HG03460 (cell line): Measurements from ENCODE around the gene CALCB.
"Not testable (repeated sequence)": the region's sequence is repeated elsewhere in the genome, so short reads cannot be mapped to it uniquely, and the experiment has no call there.

ENCODE experiments used
- ATAC-seq: cut with Tn5 transposase; IDR thresholded peaks from one replicate; pipeline ENCODE4 v1.9.1; 2021; ENCODE audit not compliant: unreplicated experiment

The CALCB gene, protein sequence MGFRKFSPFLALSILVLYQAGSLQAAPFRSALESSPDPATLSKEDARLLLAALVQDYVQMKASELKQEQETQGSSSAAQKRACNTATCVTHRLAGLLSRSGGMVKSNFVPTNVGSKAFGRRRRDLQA

DNA sequence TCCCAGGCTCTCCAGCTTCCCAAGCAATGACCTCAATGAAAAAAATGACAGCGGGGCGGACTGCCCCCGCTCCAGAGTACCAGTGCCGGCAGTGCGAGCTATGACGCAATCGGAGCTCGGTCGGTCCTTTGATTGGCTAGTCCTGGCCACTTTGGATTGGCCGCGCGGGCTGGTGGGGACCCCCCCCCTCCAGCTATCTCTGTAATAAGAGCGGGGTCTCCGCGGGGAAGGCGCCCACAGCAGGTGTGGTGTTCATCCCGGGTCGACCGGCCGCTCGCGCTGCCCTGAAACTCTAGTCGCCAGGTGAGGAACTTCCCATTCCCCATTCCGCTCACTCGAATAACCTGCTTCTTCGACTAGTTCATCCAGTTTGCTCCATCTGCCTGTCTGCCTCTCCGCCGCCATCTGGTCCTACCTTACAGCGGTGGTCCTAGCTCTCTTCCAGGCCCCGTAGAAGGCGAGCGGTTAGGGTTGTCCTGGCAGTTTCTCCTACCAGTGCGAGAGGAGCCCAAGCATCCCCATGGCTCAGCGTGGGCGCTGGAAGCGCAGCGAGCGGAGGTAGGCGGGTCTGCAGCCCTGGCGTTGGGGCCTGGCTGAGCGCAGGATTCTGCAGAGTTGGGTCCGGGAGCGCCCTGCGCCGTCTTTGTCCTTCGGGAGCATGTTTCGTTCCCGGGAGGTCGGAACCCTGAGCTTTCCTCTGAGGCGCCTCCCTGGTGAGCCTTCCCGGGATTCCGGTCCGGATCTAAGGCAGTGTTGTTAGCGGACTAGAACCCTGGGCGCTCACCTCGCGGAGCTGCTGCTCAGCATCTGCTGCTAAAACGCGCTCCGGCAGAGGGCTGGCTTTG is at the start of gene CALCB:
Gene CALCB, plus strand, starts transcription at position 233 of the 845 bp plus-strand sequence. CDS start 1,126 bp downstream, outside the sequence.
- ATAC-seq: no peak

DNA sequence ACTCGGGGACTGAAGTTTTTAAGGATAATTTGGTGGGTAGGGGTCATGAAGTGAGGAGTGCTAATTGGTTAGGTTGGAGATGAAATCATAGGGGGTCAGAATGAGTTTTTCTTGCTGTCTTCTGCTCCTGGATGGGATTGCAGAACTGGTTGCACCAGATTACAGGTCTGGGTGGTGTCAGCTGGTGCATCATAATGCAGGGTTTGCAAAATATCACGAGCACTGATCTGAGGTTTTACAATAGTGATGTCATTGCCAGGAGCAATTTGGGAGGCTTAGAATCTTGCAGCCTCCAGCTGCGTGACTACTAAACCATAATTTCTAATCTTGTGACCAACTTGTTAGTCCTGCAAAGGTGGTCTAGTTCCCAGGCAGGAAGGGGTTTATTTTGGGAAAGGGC is 46.4 kb upstream of the CALCB start:
- no peak for ATAC-seq

DNA sequence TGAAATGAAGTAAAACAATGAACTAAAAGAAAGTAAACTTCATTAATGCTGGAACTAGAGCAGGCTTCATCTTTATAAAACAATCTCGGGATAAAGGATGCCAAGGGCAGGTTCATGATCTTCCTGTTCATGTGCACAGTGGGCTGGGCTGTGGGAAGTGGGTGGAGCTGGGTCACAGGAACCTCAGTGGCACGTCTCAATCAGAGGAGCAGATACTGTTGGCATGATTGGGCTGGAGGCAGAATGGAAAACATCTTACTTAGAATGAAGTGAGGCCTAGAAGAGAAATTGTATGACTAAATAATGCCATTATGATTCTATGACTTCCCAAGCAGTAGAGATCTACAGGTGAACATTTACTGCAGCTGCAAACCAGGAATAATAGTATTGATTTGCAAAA is 45.4 kb upstream of the CALCB start:
- ATAC-seq: no peak

DNA sequence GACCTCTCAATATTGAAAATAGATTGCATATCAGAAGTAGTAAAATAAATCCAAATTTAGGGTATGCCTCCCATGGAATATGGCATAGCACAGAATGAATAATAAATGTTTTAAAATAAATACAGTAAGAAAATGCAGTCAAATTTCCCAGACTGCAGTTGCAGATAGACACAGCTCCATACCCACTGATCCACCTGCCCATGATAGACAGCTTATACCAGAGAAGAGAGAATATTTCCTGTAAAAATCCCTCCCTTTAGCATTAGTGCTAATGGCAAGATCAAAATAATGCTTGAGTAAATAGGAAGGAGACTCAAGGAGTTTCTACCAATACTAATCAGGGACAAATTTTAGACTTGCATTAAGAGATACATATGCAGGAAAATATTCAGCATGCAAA is 45.0 kb upstream of the CALCB start:
- ATAC-seq: no peak

DNA sequence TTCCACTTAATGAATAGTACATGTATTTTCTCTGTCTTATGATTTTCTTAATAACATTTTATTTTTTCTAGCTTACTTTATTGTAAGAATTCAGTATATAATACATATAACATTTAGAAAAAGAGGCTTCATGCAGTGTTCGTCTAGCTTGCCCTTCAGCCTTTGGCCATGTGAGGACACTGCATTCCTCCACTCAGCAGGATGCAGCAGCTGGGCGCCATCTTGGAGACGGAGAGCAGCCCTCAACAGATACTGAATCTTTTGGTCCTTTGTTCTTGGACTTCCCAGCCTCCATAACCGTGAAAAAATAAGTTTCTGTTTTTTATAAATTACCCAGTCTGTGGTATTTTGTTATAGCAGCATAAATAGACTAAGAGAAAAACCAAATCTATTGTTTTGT is 41.4 kb upstream of the CALCB start:
- ATAC-seq: not testable (repeated sequence)

DNA sequence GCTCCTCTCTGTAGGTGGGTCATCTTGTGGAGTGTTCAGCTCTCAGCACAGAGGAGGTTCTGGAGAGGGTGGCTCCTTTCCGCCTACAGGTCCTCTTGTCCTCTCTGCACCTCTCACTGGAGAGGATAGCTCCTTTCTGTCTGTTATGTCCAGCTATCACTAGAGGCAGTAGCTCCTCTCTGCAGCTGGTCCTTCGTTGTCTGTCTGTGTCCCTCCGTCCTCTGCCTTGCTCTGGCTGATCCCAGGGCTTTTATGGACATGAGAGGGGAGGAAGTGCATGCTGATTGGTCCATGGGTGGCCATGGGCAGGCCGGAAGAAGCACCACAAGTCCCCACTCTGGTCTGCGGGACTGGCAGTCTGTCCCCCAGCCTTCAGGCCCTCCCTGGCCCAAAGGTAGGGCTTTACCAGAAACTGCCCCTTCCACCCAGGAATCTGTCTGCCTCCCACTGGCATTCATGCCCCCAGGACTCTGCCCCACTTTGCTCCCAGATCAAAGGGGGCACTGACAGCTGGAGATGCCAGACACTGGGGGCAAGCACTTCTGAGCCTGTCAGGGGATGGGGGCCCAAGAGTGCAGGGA is 38.6 kb upstream of the CALCB start:
- no peak for ATAC-seq

DNA sequence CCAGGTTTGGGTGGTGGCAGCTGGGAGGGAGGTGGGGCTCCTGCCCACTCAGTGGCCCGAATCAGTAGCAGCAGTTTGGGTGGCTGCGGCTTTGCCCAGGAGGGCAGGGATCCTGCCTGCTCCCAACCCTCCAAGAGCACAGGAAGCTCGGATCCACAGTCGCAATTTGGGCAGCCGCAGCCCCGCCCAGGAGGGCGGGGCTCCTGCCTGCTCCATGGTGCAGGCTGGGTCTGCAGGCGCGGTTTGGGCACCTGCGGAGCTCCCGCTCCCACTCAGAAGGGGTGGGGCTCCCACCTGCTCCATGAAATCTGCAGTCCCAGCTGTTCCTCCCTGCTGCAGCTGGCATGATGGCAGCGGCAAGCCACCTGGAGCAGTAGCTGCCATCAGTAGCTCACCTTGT is 38.1 kb upstream of the CALCB start:
- no peak for ATAC-seq

DNA sequence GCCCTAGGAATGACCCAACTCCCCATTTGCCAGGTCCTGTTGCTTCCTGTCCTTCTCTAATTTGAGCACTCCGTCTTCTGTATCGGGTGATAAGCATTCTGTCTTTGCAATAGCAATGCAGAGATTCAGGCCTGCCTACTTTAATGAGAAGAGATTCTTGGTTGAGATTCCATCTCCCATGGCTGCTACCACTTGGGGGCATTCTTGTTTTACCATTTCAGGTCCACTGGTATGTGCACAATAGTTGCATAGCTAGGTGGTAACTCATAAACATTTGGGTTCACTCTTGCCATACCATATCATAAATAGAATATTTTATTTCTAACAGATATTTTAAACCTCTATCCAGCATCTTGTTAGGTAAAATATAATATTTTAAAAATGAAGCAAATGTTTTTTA is 34.4 kb upstream of the CALCB start:
- ATAC-seq: no peak

DNA sequence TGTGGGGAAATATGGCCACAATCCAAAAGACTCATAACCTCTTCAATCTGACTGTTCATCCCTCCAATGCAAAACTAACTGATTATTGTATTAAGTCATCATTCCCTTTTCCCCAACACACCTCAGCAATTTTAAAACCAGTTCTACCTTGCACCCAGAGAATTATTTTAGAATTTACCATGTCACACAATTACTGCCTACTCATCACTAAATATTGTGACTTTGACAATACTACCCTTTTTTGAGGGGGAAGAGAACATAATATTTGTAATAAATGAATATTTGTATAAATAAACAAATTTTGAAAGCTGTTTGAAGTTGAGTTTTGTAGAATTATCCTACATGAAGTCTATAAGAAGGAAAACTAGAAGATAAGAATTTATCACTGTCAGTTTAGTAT is 28.2 kb upstream of the CALCB start:
- ATAC-seq: no peak

DNA sequence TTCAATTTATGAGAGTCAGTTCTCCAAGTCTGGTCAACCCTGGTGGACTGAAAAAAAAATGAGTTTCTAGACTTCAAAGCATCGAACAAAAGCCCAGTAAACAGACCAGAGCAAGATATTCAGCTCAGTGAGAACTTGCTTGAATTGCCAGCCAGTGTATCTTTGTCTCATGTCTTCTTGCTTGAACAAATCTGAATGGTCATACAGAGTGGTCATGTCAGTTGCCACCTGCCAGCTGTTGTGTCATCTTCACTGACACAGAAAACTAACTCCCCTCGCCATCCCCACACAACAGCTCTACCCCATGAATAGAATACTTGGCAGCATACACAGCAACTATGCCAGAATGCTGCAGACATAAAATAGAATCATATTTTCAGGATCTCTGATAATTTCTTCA is 27.5 kb upstream of the CALCB start:
- ATAC-seq: no peak

DNA sequence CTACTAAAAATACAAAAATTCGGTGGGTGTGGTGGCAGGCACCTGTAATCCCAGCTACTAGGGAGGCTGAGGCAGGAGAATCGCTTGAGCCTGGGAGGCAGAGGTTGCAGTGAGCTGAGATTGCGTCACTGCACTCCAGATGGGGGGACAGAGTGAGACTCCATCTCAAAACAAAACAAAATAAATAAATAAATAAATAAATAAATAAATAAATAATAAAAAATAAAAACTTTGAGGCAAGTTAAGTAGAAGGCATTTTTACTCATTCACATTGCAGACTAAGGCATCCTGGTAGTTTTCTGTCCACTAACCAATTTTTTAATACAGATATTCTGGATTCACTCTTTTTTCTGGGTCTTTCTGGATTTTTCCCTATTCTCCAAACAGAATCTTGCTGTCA is 26.7 kb upstream of the CALCB start:
- not testable (repeated sequence) for ATAC-seq

DNA sequence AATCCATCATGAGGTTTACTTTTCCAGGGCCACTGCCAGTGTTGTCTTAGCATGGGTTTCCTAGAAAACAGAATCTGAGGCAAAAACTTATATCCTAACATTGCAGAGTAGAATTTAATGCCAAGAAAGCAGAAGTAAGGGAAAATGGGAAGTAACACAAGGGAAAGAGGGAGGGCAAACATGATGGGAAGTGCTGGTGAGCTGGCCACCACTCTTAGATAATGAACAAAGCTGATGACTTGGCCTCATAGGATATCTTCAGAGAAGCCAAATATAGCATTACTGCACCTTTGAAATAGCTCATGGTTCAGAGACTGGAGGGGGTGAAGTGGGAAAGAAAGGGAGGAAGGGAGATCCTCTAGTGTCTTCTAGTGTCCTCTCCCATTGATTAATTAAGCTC is 24.8 kb upstream of the CALCB start:
- no peak for ATAC-seq

DNA sequence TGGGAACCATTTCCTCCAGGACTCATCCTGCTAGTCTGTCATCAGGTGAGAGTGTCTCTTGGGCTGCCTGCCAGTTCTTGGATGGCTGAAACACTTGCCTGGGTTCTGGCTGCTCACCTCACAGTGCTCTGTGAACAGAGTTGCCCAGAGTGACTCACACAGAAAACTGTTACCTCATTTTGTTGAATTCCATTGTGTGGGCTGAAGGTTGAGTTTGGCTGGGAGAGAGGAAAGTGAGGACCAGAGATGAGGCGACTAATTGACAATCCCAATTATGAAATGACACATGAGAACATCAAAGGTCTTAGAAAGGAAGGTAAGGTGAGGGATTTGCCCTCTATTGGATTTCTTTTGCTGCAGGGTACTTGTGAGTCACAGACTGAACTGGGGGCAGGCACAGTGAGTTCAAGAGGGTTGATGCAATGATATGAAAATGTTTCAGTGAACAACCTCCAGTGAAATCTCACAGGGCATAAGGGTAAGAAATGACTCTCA is 20.2 kb upstream of the CALCB start:
- ATAC-seq: no peak

DNA sequence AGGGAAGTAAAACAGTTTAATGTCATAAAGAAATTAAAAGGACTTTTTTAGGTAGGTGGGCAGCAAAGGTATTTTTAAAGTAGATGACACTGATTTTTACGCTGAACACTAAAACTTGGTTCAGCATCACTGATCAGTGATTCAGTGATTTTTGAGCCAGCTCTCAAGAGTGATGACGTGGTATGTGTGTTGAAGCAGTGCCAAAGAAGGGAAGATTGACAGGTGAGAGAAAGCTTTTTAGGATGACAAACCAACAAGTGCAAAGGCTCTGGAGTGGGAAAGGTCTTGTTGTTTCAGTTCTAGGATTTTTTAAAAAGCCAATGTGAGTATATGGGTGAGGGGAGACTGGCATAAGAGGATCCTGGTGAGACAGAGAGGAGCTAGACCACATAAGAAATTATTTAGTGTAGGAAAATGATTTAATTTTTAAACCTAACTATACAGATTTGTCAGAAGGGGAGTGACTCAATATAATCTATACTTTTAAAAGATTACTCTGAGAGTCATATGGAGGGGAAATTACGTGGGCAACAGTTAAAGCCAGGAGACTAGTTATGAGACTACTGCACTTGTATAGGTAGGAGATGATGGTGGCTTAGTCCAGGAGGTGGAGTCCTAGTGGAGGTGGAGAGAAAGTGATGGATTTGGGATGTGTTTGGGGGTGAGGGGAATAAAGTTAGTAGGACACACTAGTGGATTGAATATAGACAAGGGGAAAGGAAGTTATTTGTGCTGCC is 17.6 kb upstream of the CALCB start:
- ATAC-seq: no peak

DNA sequence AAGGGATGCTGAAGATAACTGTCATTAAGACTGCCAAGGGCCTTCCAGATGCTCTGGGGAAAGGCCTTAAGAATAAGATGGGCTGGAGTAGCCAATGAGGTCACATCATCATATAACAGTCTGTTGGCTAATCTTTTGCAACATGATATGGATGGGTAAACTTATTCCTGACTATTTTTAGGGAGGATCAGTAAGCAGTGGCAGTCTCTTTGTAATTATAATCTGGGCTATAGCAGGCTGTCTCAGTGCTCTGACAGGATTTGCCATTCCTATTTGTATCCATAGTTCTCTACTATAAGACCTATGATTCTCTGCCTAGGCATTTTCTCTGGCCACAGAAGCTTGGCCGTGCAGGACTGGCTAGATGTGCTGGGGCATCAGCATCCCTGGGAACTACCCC is 16.1 kb upstream of the CALCB start:
- ATAC-seq: no peak

DNA sequence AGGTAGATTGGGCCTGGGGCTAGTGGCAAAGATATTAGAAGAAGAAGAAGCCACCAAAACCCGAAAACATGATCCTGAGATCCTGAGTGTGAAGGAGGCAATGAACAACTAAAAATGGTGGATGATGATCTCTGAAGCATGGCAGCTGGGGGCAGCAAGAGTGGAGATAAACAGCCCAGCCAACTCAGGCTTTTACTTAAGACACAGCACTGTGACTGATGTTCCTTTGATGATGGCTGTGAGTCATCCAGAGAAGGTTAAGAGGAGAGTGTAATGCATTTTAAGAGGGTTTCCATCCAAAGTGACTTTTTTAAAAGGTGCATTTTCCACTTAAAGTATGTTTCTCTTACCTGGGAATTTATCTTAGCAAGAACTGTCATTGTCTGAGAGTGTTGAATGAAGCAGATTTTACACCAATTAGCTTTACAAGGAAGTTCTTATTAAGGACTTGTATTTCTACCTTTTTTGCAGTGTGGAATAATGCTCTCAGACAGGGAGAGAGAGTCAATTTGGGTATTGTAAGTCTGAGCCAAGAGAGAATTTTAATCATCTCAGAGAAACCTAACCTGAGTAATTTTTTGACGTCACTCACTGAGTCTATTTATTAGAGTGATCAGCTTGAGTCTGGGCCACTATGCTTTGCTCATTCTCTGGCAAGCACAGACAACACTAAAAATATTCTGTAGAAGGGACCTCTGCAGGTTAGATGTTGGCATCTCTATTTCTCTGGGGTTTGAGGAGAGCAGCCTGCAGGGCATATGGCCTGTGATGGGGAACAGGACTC is 14.1 kb upstream of the CALCB start:
- no peak for ATAC-seq

DNA sequence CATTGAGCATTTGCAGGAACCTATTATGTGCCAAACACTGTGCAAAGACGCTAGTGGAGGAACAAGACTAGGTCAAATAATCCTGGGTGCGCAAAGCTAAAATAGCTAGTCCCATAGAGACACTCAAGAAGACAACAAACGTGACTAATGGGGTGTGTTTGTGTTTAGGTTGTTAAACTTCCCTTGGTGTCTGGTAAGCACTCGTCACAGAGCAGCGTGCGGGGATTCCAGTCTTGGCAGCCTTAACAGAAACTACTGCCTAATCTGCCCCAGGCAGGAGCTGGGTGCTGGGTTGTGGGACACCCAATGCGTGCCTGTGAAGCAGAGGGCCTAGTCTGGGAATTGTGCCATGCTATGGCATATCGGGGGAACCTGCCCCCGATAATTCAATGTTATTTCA is 10.8 kb upstream of the CALCB start:
- ATAC-seq: no peak

DNA sequence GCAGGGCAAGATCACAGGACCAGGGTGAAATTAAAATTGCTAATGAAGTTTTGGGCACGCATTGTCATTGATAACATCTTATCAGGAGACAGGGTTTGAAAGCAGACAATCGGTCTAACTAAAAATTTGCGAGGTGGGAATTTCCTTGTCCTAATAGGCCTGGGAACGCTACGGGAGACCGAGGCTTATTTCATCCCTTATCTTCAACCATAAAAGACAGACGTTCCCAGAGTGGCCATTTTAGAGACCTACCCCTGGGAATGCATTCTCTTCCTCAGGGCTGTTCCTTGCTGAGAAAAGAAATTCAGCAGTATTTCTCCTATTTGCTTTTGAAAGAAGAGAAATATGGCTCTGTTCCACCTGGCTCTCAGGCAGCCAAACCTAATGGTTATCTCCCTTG is 3.6 kb upstream of the CALCB start:
- ATAC-seq: not testable (repeated sequence)

DNA sequence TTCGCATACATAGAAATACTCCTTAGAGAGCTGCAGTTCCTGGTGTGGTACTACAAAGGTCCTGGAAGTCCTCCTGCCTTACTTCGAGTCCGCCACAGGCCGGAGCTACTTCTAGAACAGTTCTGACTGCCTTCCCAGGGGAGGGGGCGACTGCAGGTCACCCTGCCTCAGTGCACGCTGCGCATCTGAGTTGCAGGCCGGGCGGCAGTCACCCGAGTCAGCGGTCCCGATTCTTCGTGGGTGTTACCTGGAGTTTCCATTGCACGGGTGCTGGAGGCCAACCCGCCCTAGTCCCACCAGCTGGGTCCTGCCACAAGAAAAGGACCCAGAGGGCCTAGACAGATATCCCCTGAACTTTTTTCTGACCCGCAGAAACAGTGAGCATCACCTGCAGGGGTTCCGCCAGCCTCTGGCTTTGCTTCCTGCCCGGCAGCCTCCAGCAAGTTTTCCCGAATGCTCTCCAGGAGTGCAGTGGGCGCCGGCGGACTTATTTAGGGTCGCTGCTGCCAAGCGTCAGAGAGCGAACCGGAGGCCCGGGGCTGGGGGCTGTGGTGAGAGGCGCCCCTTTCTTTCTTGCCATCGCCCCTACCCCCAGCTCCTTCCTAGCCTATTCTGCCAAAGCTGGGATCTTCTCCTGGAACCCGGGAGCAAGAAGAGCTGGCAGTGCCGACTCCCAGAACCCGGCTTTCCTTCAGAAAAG is 1.7 kb upstream of the CALCB start:
- ATAC-seq: no peak

DNA sequence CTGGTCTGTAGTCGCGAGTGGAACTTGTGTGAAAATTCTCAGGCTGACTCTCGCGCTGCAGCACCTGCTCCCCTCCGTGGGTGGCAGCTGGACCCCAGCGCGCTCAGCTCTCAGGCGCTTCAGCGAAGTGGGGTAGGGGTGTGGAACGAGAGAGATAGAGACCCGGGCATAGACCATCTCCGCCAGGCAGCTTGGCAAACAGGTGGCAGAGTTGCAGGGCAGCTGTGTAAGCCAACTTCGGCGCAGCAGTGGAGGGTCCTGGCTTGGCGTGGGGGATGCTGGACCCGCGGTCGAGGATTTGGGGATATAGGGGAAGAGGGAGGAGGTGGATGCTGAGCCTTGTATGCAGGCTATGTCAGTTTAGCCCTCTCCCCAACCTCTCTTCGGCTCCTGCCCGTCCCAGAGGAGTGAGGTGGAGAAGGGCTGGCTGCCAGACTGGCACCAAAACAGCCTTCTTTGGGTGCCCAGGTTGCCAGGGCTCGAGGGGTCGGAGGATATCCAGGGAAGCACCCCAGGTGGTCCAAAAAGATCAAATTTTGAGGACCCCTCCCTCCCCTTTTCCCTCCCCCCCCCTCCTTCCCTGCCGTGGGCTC is 746 bp upstream of the CALCB start:
- no peak for ATAC-seq
